K562 (cell line): ENCODE results near the gene RNASEH2A. TPM values are rescaled to one million over a fixed set of nuclear protein-coding genes. Genes with fewer than 3 reads are reported as not detected.

Experiments
- ASH1L ChIP-seq: fragments of 450-650 bp; IDR thresholded peaks from 2 replicates; pipeline ENCODE4 v1.6.1; 2018; ENCODE audit warnings: borderline replicate concordance, mild to moderate bottlenecking, low read depth; ENCODE audit not compliant: partially characterized antibody
- BRD9 ChIP-seq: fragments of 450-650 bp; IDR thresholded peaks from 2 replicates; pipeline ENCODE4 v1.6.1; 2018; ENCODE audit warnings: low read depth; ENCODE audit not compliant: partially characterized antibody
- CBX1 ChIP-seq: sonication (generic); IDR thresholded peaks from 2 replicates; pipeline ENCODE4 v1.6.1; 2016; ENCODE audit warnings: antibody characterized with exemption, low read depth, mild to moderate bottlenecking
- CCAR2 ChIP-seq: fragments of 200-400 bp; formaldehyde crosslinking; IDR thresholded peaks from 2 replicates; pipeline ENCODE4 v1.6.1; 2017; ENCODE audit warnings: mild to moderate bottlenecking, low read depth, low read length
- DMBX1 ChIP-seq: fragments of 250-450 bp; sonication (Bioruptor Pico); IDR thresholded peaks from 2 replicates; pipeline ENCODE4 v1.8.0; 2022; ENCODE audit warnings: inconsistent platforms, mild to moderate bottlenecking, moderate library complexity, borderline replicate concordance
- ELF4 ChIP-seq: fragments of 450-650 bp; formaldehyde crosslinking; IDR thresholded peaks from 2 replicates; pipeline ENCODE4 v1.4.0; 2022; ENCODE audit warnings: missing genetic modification characterization
- EZH2 ChIP-seq: IDR thresholded peaks from 2 replicates; pipeline ENCODE4 v1.6.1; 2012; ENCODE audit warnings: low read depth, mild to moderate bottlenecking, inconsistent platforms, low read length, borderline replicate concordance
- HLTF ChIP-seq: fragments of 450-650 bp; IDR thresholded peaks from 2 replicates; pipeline ENCODE4 v1.6.1; 2016
- L3MBTL2 ChIP-seq: fragments of 450-650 bp; IDR thresholded peaks from 2 replicates; pipeline ENCODE4 v1.6.1; 2016; ENCODE audit warnings: mild to moderate bottlenecking, moderate library complexity
- MEF2A ChIP-seq: IDR thresholded peaks from 2 replicates; pipeline ENCODE4 v1.6.1; 2011; ENCODE audit warnings: low read depth, mild to moderate bottlenecking, low read length, moderate library complexity; ENCODE audit not compliant: control insufficient read depth
- MIER1 ChIP-seq: fragments of 450-650 bp; IDR thresholded peaks from 2 replicates; pipeline ENCODE4 v1.6.1; 2016; ENCODE audit warnings: antibody characterized with exemption, mild to moderate bottlenecking, low read depth
- NCOA2 ChIP-seq, 2 experiments: fragments of 450-650 bp; IDR thresholded peaks; 2 replicates each; pipeline ENCODE4 v1.6.1; 2018; ENCODE audit warnings: mild to moderate bottlenecking in 2 of 2, moderate library complexity in 1 of 2; ENCODE audit not compliant: partially characterized antibody in 2 of 2
- POLR3G ChIP-seq: IDR thresholded peaks from 2 replicates; pipeline ENCODE4 v1.6.1; 2011; ENCODE audit not compliant: insufficient read length, insufficient replicate concordance; ENCODE audit errors: extremely low read depth
- PURB ChIP-seq: sonication (generic); formaldehyde crosslinking; IDR thresholded peaks from 2 replicates; pipeline ENCODE4 v1.9.0; 2021; ENCODE audit warnings: low read depth, mild to moderate bottlenecking, missing genetic modification reagents
- RAD51 ChIP-seq: fragments of 450-650 bp; IDR thresholded peaks from 2 replicates; pipeline ENCODE4 v1.7.1; 2016; ENCODE audit warnings: low read depth, mild to moderate bottlenecking, borderline replicate concordance
- RBM17 ChIP-seq: fragments of 200-400 bp; formaldehyde crosslinking; IDR thresholded peaks from 2 replicates; pipeline ENCODE4 v1.6.1; 2017; ENCODE audit warnings: low read depth, mild to moderate bottlenecking, low read length, borderline replicate concordance
- SIN3A ChIP-seq, 2 experiments: fragments of 150-350 bp in 1 of 2; IDR thresholded peaks; 2 replicates each; pipeline ENCODE4 v1.6.1; 2011 to 2016; ENCODE audit warnings: borderline replicate concordance in 2 of 2, low read depth in 2 of 2, low read length in 2 of 2, mild to moderate bottlenecking in 2 of 2, moderate library complexity in 2 of 2; ENCODE audit not compliant: control insufficient read depth in 1 of 2
- SREBF2 ChIP-seq: sonication (generic); formaldehyde crosslinking; IDR thresholded peaks from 2 replicates; pipeline ENCODE4 v1.4.0; 2020; ENCODE audit warnings: mild to moderate bottlenecking, missing genetic modification reagents
- TFAM ChIP-seq: fragments of 250-450 bp; sonication (Bioruptor Pico); conservative IDR thresholded peaks from 2 replicates; pipeline ENCODE4 v1.5.0; 2021; ENCODE audit warnings: mild to moderate bottlenecking, moderate library complexity
- TRIM24 ChIP-seq, 2 experiments: fragments of 450-650 bp; IDR thresholded peaks; 2 replicates each; pipeline ENCODE4 v1.6.1; 2016
- ZKSCAN3 ChIP-seq: fragments of 250-450 bp; sonication (Bioruptor Pico); IDR thresholded peaks from 2 replicates; pipeline ENCODE4 v1.4.0; 2020
- ZNF347 ChIP-seq: fragments of 450-650 bp; formaldehyde crosslinking; IDR thresholded peaks from 2 replicates; pipeline ENCODE4 v1.4.0; 2020; ENCODE audit warnings: low read depth, mild to moderate bottlenecking, moderate library complexity
- ZNF507 ChIP-seq: conservative IDR thresholded peaks from 2 replicates; pipeline ENCODE4 v1.6.1; 2017; ENCODE audit warnings: missing genetic modification characterization, missing compliant biosample characterization
- ZNF695 ChIP-seq: fragments of 450-650 bp; formaldehyde crosslinking; IDR thresholded peaks from 2 replicates; pipeline ENCODE4 v1.4.0; 2020; ENCODE audit warnings: mild to moderate bottlenecking, moderate library complexity
- polyA plus RNA-seq, 8 experiments: library from polyadenylated mRNA; depleted of rRNA in 4 of 8; stranded (reverse) in 5 of 8; unstranded in 3 of 8; fragments of >200 nt; fragmentation: Nextera tagmentation in 2 of 8; fragmentation: Illumina TruSeq in 1 of 8; extraction: Ambion mirVana in 2 of 8; extraction: Trizol in 1 of 8; gene quantifications; 2 replicates each; pipeline versions ENCODE4 v1.2.1 to v1.2.3, GENCODE V29; 2011 to 2014; ENCODE audit warnings: inconsistent platforms in 1 of 8, missing spikeins in 1 of 8
- total RNA-seq, 7 experiments: library from RNA; depleted of rRNA in 6 of 7; stranded (reverse); fragments of >200 nt in 6 of 7; fragmentation: Illumina TruSeq in 2 of 7; extraction: Trizol in 2 of 7; gene quantifications; 2 replicates each; pipeline versions ENCODE4 v1.2.1 to v1.2.3, GENCODE V29; 2011 to 2021; ENCODE audit warnings: low replicate concordance in 1 of 7
- TF ChIP-seq, protein P1 (sequence below), 2 experiments: fragments of 450-650 bp in 1 of 2; sonication (generic) in 1 of 2; formaldehyde crosslinking; conservative IDR thresholded peaks; 2 replicates each; pipeline versions ENCODE4 v1.4.0 to v1.8.1; 2020 to 2022; ENCODE audit warnings: mild to moderate bottlenecking in 1 of 2, missing genetic modification reagents in 1 of 2
- TF ChIP-seq, protein P2 (sequence below): fragments of 250-450 bp; sonication (Bioruptor Pico); IDR thresholded peaks from 2 replicates; pipeline ENCODE4 v1.4.0; 2020; ENCODE audit warnings: mild to moderate bottlenecking, moderate library complexity
- TF ChIP-seq, protein P3 (sequence below), 2 experiments: fragments of 250-450 bp in 1 of 2; fragments of 450-650 bp in 1 of 2; sonication (Bioruptor Pico) in 1 of 2; IDR thresholded peaks; 2 replicates each; pipeline versions ENCODE4 v1.6.1 to v1.8.0; 2016 to 2021; ENCODE audit warnings: mild to moderate bottlenecking in 2 of 2, moderate library complexity in 2 of 2, missing compliant biosample characterization in 1 of 2, missing genetic modification characterization in 1 of 2

Gene RNASEH2A
- total and polyA plus RNA-seq, 9 of the 15 experiments (the other 6 are each of a cell fraction or from before 2014, with no cell fraction given) = 22.3 to 78.0 (median 61.7) TPM

DNA sequence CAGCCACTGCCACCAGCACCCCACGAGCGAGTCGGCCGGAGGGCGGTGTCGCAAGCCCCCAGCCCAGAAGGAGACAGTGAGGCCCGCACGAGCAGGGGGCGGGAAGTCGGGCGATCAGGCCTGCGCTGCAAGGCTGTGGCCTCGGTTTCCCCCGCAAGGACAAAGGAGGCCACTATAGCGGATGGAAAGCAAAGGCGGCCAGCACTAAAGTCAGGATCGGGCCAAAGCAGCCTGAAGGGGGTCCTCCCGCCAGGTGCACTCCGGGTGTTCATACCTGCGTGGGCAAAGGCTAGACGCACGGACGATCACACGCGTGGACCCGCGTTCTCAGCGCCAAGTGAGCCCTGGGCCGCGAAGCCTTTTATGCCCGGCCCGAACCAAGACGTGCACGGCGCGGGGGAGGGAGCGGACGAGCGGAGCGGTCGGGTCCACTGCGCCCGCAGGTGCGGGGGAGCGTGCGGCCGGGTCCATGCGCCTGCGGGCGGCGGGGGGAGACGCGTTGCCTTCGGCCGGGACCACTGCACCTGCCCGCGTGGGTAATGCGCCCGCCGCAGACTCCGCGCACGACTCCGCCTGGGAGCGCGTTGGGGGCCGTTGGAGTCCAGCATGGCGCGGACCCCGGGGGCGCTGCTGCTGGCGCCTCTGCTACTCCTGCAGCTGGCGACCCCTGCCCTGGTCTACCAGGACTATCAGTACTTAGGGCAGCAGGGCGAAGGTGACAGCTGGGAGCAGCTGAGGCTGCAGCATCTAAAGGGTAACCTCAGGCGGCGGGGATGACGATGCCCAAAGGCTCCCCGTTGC is 4.7 kb upstream of the RNASEH2A start, which contains the start of the genes PRDX2 and THSD8 (continued):
- TF ChIP-seq ZNF695 (CRISPR knock-in tag) (no peak), DMBX1 (CRISPR knock-in tag) (no peak), ZNF507 (no peak), L3MBTL2 (peak; percentile 87), ZKSCAN3 (CRISPR knock-in tag) (no peak), ELF4 (CRISPR knock-in tag) (peak; percentile 18; the same call in 1 of the 2 replicates), HLTF (no peak), RAD51 (no peak), ZNF347 (CRISPR knock-in tag) (no peak), EZH2 (no peak), MIER1 (peak; percentile 40; the same call in 1 of the 2 replicates), TFAM (no peak), CCAR2 (no peak), PURB (CRISPR knock-in tag) (no peak), POLR3G (no peak), RBM17 (no peak), TRIM24 (IDR thresholded peaks at IDR 0.05) (no peak), CBX1 (peak; percentile 61; the same call in 1 of the 2 replicates), BRD9 (peak; percentile 25), ASH1L (no peak), SIN3A (IDR thresholded peaks at IDR 0.05; ENCODE audit: borderline replicate concordance in 2 of 2, control insufficient read depth in 1 of 2, low read depth in 2 of 2, low read length in 2 of 2) (peak; percentile 72 to 87), MEF2A (no peak), SREBF2 (CRISPR knock-in tag) (no peak), NCOA2 (IDR thresholded peaks at IDR 0.05; ENCODE audit: partially characterized antibody in 2 of 2) (no peak)
- TF ChIP-seq, protein P1, sequence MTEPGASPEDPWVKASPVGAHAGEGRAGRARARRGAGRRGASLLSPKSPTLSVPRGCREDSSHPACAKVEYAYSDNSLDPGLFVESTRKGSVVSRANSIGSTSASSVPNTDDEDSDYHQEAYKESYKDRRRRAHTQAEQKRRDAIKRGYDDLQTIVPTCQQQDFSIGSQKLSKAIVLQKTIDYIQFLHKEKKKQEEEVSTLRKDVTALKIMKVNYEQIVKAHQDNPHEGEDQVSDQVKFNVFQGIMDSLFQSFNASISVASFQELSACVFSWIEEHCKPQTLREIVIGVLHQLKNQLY (CRISPR knock-in tag; conservative IDR thresholded peaks at IDR 0.05) = peak in 1 of 2 experiments; percentile 52; a peak in 1 of 4 replicates
- TF ChIP-seq, protein P2, sequence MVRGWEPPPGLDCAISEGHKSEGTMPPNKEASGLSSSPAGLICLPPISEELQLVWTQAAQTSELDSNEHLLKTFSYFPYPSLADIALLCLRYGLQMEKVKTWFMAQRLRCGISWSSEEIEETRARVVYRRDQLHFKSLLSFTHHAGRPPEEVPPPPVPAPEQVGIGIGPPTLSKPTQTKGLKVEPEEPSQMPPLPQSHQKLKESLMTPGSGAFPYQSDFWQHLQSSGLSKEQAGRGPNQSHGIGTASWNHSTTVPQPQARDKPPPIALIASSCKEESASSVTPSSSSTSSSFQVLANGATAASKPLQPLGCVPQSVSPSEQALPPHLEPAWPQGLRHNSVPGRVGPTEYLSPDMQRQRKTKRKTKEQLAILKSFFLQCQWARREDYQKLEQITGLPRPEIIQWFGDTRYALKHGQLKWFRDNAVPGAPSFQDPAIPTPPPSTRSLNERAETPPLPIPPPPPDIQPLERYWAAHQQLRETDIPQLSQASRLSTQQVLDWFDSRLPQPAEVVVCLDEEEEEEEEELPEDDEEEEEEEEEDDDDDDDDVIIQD (CRISPR knock-in tag) = no peak
- TF ChIP-seq, protein P3, sequence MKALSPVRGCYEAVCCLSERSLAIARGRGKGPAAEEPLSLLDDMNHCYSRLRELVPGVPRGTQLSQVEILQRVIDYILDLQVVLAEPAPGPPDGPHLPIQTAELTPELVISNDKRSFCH (CRISPR knock-in tag; IDR thresholded peaks at IDR 0.05) = no peak
- TF ChIP-seq, protein P3 (tag; IDR thresholded peaks at IDR 0.05) = no peak
